Measurements from ENCODE around the gene ZFR. TPM values are rescaled to one million over a fixed set of nuclear protein-coding genes. Genes with fewer than 3 reads are reported as not detected.

ZFR gene
- polyA plus RNA-seq, 1 donor (not counting 4 experiments of a cell fraction or from before 2014, with no cell fraction given): 58.7 TPM

- Histone ChIP-seq H3K4me3 (ENCODE audit: control insufficient read depth in 2 of 3, extremely low read depth in 1 of 3, insufficient read depth in 2 of 3, low read depth in 1 of 3, low read length in 3 of 3) (no peak overlapping the region), H3K79me2 (ENCODE audit: control insufficient read depth, insufficient read depth, low read length) (peaks cover 17% of the 10 kb centered on the region), H3K36me3 (ENCODE audit: control insufficient read depth in 2 of 2, extremely low read depth in 1 of 2, insufficient read depth in 2 of 2, low read length in 2 of 2) (peaks cover 21 to 34% of the 10 kb centered on the region in 2 experiments), H3K9ac (ENCODE audit: control insufficient read depth, extremely low read depth, insufficient read depth, low read length) (no peak overlapping the region), H3K27ac (ENCODE audit: control insufficient read depth, insufficient read depth, low read length) (no peak overlapping the region), H3K9me3 (ENCODE audit: control insufficient read depth, low read depth, low read length) (no peaks in the 10 kb centered on the region), H3K4me2 (ENCODE audit: control insufficient read depth, extremely low read depth, insufficient read depth, low read depth, low read length) (no peak overlapping the region), H3K27me3 (ENCODE audit: control insufficient read depth, extremely low read depth, insufficient read depth, low read length) (no peaks in the 10 kb centered on the region), H3K9me1 (ENCODE audit: control insufficient read depth, extremely low read depth, insufficient read depth, low read length) (no peaks in the 10 kb centered on the region), H2AFZ (ENCODE audit: control insufficient read depth, low read length) (no peak overlapping the region), H3K4me1 (ENCODE audit: control insufficient read depth, extremely low read depth, insufficient read depth, low read length) (no peaks in the 10 kb centered on the region), H4K20me1 (ENCODE audit: control insufficient read depth, extremely low read depth, insufficient read depth, low read length) (peaks cover 4% of the 10 kb centered on the region)
- dilution Hi-C loops (cut with MboI; ENCODE audit: extremely low pct_ligation_motif_present, low sequenced_read_pairs): no loop called here
- FAIRE-seq (no peak), DNase-seq (ENCODE audit: low read depth, low spot score) (no peak)
- no peak for TF ChIP-seq CTCF (optimal IDR thresholded peaks at IDR 0.05 in 1 of 3, IDR thresholded peaks at IDR 0.05 in 1 of 3, conservative IDR thresholded peaks at IDR 0.05 in 1 of 3; ENCODE audit: extremely low read depth in 1 of 3, insufficient read depth in 2 of 3, low read length in 3 of 3)
- no peak for TF ChIP-seq EZH2 (IDR thresholded peaks at IDR 0.05; ENCODE audit: low read length)
Observed at GRCh38 chr5:32413466-32414263, 30.9 kb downstream of the ZFR start.

- H3K36me3 ChIP-seq (ENCODE audit: control insufficient read depth in 2 of 2, extremely low read depth in 1 of 2, insufficient read depth in 2 of 2, low read length in 2 of 2): peaks cover 20 to 31% of the 10 kb centered on the region in 2 experiments
- H3K79me2 ChIP-seq (ENCODE audit: control insufficient read depth, insufficient read depth, low read length): peaks cover 12% of the 10 kb centered on the region
- H3K9me1 ChIP-seq (ENCODE audit: control insufficient read depth, extremely low read depth, insufficient read depth, low read length): no peaks in the 10 kb centered on the region
- no peak overlapping the region for H3K4me2 ChIP-seq (ENCODE audit: control insufficient read depth, extremely low read depth, insufficient read depth, low read depth, low read length)
- DNase-seq (ENCODE audit: low read depth, low spot score) (no peak), FAIRE-seq (no peak)
- H4K20me1 ChIP-seq (ENCODE audit: control insufficient read depth, extremely low read depth, insufficient read depth, low read length): peaks cover 4% of the 10 kb centered on the region
- H3K4me1 ChIP-seq (ENCODE audit: control insufficient read depth, extremely low read depth, insufficient read depth, low read length): no peaks in the 10 kb centered on the region
- H2AFZ ChIP-seq (ENCODE audit: control insufficient read depth, low read length): no peak overlapping the region
- no peak overlapping the region for H3K9ac ChIP-seq (ENCODE audit: control insufficient read depth, extremely low read depth, insufficient read depth, low read length)
- H3K4me3 ChIP-seq (ENCODE audit: control insufficient read depth in 2 of 3, extremely low read depth in 1 of 3, insufficient read depth in 2 of 3, low read depth in 1 of 3, low read length in 3 of 3): no peak overlapping the region
- no peaks in the 10 kb centered on the region for H3K9me3 ChIP-seq (ENCODE audit: control insufficient read depth, low read depth, low read length)
- H3K27me3 ChIP-seq (ENCODE audit: control insufficient read depth, extremely low read depth, insufficient read depth, low read length): no peaks in the 10 kb centered on the region
- dilution Hi-C loops (cut with MboI; ENCODE audit: extremely low pct_ligation_motif_present, low sequenced_read_pairs): no loop called here
- TF ChIP-seq EZH2 (IDR thresholded peaks at IDR 0.05; ENCODE audit: low read length): no peak
- TF ChIP-seq CTCF (optimal IDR thresholded peaks at IDR 0.05 in 1 of 3, IDR thresholded peaks at IDR 0.05 in 1 of 3, conservative IDR thresholded peaks at IDR 0.05 in 1 of 3; ENCODE audit: extremely low read depth in 1 of 3, insufficient read depth in 2 of 3, low read length in 3 of 3): no peak
- H3K27ac ChIP-seq (ENCODE audit: control insufficient read depth, insufficient read depth, low read length): no peak overlapping the region
Observed at GRCh38 chr5:32410630-32411029, 33.9 kb downstream of the ZFR start.

All from keratinocyte (primary cell).